Stimulated activated CD8-positive, alpha-beta memory T cell treated with anti-CD3 and anti-CD28 coated beads, Interleukin-15, amount 100 ng/mL, for 4 hours (primary cell): ENCODE data around the gene PACSIN2.
"Not testable (repeated sequence)": the region's sequence is repeated elsewhere in the genome, so short reads cannot be mapped to it uniquely, and the experiment has no call there.

Source experiments
- DNase-seq, 2 donors: peaks; one replicate each; pipeline ENCODE4 v3.0.0-alpha.2; 2020; ENCODE audit warnings: low read depth in 2 of 2

Gene PACSIN2

DNA sequence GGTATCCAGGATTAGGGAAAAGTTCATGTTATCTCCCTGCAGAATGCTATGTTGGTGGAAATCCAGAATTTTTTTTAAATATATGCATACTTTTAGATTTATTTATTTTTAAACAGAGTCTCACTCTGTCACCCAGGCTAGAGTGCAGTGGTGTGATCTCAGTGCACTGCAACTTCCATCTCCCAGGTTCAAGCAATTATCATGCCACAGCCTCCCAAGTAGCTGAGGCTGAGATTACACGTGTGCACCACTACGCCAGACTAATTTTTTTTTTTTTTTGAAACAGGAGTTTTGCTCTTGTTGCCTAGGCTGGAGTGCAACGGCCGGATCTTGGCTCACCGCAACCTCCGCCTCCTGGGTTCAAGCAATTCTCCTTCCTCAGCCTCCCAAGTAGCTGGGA is 2.6 kb downstream of the PACSIN2 start:
- no peak for DNase-seq

DNA sequence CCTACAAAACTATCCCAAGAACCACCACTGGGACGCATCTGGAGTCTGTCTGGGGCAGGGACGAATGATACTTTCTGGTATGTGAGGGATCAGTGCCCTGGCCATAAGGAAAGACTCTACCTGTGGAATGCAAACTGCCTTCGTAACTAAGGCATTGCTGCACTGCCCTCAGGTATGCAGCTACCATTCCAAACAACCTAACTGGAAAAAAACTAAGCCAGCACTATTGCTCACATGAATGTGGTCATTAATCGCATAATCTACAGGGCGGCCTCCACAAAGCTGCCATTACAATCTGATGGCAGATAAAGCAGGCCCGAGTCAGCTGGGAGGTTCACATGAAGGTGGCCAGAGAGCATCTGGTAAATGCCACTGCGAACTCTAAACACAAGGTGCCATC is 3.9 kb downstream of the PACSIN2 start:
- no peak for DNase-seq

DNA sequence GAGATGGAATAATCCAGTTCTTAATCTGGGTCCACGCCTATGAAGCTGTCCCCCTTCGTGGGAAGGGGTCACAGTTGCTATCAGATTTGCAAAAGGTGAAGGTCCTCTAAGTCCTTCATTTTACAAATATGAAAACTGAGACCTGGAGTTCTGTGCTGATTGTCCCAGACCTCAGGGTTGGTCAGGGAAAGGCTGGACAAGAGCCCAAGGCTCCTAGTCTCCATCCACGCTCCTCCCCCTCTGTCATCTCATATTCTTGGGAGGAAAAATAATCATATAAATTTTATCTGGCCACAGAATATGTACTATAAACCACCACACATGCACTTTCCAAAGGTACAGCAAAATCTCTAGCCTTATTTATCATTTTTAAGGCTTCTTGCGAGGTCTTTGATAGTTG is 5.5 kb downstream of the PACSIN2 start:
- no peak for DNase-seq

DNA sequence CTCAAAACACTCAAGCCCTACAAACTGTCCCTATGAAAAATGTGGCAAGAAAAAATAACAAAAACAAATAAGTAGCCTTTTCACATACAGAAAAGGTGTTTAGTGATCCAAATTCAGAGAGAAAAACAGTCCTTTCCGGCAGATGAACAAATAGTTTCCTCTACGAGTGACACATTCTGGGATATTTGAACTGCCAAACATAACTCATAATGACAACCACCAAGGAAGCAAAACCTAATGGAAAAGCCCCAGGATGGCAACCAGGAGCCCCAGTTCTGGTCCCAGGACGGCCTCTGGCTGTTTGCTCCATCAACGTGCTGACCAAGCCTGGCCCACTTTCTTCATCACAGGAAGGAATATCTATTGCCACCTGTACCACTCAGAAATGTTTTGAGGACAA is 6.0 kb downstream of the PACSIN2 start:
- no peak for DNase-seq

DNA sequence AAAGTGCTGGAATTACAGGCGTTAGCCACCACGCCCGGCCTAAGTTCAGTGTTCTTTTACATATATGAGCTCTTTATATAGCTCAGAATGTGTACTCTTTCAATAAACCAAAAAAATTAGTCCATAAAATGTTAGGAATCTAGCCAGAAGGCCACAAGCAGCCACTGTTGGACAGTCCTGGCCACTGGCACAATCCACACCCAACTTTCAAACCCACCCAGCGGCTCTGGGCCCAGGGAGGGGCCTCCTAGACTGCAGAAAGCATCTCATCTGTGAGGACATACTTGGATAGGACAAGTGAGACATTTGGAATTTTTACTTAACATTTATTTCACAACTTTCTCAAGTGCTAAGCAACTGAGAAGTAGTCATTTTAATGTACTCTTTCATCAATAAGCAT is 6.4 kb downstream of the PACSIN2 start:
- no peak for DNase-seq

DNA sequence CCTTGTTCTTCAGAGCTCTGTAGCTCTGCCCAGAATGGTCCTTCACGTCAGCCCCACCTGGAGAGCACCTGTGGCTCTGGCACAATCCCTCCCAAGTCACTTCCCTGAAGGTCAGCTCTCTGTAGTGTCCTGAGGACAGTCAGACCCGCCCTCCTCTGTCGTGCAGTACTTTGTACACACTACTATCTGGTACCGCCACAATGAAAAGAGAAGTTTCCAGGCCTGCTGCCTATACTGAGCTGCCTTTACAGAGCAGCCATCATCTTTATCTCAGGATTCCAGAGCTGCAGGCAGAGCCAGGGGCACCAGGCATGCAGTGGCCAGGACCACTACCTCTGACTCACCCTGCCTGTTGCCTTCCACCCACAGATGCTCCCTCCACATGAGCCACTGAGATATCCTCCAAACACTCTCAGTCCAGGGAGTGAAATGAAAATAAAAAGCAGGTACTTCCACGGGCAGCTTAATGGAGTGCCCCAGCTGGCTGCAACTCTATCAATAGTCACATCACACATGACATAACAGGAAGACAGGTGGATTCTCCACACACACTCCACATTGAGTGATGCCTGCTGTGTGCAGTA is 7.3 kb downstream of the PACSIN2 start:
- DNase-seq, result no peak

DNA sequence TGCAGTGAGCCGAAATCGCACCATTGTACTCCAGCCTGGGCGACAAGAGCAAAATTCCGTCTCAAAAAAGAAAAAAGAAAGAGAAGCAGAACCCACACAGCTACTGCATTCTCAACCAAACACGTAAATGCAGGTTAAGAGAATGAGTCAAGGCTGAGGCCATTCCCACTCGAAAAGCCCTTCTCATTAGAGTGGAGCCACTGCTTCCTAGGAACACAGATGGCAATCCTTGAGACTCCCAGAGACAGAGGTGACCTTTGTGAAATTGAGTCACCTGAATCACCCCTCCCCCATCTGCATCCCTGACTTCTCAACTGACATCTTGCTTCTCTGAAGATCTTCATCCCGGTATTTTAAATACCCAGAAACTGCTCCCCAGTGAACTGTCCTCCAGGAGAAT is 8.2 kb downstream of the PACSIN2 start:
- DNase-seq, result no peak

DNA sequence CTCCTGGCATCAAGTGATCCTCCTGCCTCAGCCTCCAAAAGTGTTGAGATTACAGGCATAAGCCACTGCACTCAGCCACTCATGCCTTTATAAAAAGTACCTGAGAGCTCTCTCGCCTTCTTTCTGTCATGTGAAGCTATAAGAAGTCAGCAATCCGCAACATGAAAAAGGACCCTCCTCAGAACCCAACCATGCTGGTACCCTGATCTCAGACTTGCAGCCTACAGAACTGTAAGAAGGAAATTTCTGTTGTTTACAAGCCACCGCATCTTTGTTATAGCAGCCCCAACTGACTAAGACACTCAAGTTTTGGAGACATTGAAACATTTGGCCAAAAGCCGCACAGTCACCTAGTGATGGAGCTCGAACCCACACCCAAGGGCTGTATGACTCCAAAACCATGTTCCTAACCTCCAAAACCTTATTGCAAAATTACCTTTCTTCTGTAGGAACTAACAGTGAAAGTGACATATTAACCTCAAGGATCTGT is 8.9 kb downstream of the PACSIN2 start:
- DNase-seq, result no peak

DNA sequence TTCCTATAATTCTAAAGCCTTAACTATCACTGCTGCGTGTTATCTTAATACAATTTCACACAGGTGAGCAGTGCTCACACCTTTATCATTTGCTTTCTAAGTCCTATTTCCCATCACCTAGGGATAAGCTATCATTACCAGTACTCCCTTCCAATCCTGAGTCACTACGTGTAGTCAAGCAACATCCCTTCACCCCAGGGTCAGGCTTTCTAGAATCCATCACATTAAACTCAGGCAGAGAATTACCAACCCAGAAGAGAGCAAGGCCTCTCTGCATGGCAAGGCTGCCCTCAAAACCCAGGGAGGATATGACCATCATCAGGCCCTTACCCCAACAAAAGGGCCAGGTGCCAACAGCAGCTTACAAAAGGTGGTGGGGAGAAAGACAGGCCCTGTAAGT is 9.8 kb downstream of the PACSIN2 start:
- DNase-seq, result no peak

DNA sequence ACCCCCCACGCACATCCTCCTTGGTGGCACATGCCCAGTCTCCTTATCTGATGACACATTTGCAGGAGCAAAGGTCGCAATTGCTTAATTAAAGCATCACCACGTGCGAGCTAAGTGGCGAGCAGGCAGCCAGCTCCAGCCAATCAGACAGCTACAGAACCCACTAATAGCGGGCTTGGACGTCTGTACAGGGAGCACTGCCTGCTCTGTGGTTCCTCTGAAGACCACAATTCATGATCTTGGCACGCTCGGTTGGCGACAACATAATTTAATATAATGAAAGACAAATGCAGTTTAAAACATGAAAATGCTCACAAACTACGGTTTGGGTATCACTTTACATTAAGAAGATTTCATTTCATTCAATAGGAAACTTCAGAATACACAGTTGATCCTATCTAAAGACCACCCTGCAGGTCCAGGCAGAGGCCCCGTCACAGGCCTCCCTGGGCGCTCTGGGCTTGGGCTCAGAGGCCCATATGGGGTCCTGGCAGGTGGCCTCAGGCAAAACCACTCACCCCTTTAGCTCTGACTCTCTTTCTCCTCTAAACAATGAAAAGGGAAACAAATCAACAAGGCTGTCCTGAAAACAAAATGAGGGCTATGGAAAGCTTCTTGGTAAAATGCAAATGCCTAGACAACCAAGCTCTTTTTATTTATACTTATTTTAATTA is 10.4 kb downstream of the PACSIN2 start:
- DNase-seq, result no peak

DNA sequence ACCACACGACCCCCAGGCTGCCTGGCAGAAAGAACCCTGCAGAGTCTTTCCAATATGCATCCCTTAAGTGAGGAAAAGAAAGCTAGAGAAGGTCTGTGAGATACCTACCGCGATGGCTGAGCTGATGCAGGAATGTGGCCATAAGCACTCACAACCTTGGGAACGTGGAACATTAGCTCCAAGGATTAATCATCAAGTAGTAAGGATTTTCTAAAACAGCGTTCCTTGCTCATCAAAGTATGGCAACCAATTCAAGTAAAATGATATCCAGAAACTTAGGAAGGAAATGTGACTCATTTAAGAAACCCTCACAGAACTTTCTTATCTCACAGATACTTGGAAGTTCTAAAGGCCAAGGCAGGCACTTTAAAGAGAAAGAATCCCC is 12.8 kb downstream of the PACSIN2 start:
- no peak for DNase-seq

DNA sequence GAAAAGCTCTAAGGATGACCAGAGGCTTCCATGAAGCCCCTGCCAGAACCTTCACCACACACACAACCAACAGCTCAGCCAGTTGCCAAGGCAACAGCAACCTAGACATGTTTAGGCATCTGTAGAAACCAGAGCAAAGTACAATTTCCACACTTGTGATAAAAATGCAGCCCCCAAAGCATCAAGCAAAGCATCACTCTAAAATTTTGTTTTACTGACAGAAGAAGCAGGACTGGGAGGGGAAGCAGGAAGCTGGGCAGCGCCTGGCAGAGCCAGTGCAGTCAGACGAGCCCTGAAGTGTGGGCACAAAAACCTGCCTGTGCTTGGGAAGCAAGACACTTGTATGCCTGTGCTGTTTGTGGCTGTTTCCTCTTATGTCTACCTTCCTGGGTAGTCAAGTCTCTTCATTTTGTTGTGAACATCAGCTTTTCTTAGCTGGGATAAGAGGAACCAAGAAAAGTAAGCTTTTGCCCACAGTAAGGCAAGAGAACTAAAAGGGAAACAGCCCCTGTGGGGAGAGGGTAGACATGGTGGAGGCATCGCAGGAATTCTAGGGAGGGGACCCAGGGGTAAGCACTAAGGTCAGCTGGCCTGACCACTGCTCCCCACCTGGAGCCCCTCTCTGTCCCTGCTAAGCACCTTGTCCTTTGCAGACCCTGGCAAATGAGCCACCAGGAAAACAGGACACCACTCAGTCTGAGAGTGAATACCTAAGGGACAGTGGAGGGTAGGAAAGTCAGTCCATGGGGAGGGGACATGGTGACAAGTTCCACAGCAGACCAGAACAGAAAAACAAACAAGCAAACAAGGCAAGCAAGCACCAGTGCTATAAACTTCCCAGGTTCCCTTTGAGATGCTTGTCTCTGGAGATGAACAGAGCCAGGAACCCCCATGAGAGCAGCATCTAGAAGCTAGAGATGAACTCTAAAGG is 13.4 kb downstream of the PACSIN2 start:
- no peak for DNase-seq

DNA sequence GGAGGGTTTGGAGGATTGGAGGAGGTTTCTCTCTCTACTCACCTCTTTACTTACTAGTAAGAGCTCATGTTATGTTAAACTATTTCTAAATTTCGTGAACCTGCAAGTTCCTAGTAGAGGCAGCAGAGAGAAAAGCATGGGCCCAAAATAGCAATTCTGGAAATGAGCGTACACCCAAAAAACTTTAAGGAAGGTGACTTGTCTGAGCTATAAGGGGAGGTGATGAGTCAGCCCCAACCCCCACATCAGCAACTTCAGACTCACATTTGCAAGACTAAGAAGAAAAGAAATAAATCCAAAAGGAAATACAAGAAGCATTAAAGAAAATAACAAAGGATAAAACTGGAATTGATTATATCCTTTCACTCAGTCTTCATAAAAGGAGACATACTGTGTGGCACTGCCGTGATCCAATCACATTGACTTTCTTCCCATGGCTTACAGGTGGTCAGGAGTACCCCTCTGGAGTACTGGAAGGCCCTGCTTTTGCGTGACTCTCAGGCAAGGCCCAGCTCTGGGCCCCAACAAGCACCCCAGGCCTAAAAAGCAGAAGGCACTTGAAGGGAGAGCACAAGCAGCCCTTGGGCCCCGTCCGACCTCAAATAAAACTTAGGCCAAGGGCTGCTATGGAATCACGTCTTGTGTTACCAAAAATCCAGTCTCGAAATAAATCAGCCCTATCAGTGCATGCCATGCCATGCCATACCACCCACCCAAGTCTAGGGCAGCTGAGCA is 14.3 kb downstream of the PACSIN2 start:
- no peak for DNase-seq

DNA sequence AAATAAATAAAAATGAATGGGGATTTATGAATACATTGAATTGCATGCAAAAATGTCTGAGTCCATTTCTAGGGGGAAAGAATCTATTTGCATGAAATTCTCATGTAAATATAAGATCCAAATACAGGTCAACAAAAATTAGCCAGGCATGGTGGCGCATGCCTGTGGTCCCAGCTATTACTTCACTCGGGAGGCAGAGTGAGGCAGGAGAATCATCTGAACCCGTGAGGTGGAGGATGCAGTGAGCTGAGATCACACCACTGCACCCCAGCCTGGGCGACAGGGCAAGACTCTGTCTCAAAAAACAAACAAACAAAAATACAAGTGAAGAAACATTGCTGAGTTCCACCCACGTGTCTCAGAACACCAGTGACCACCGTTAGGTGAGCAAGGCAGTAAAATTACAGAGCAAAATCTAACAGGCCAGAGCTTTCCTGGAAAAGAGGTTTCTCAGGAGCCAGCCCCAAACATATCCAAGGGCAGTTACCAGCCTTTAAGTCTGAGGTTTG is 17.3 kb downstream of the PACSIN2 start:
- DNase-seq, result no peak

DNA sequence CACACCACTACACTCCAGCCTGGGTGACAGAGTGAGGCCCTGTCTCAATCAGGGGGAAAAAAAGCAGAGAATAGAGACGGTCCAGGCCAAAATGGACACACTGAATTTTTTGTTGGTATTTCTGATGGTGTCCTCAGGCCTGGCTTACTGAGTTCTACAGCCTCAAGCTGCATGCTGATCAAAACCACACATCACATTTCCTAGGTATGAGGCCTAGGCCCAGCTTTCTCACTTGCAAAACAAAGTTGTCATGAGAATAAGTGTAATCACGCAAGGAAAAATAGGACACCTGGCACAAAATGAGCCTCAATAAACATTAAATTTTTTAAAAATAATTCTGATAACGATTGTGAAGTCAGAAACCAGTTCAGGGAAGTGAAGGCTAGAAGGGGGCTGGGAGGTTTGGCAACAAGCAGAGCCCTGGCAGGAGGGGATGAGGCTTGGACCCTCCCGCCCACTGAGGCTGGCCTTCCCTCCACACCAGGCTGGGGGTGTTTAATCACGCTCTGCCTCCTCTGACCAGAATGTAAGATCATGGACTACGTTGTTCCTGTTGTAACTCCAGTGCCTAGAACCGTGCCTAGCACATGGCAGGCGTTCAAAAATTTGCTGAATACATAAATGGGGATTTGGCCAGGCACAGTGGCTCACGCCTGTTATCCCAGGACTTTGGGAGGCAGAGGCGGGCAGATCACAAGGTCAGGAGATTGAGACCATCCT is 18.1 kb downstream of the PACSIN2 start:
- no peak for DNase-seq

DNA sequence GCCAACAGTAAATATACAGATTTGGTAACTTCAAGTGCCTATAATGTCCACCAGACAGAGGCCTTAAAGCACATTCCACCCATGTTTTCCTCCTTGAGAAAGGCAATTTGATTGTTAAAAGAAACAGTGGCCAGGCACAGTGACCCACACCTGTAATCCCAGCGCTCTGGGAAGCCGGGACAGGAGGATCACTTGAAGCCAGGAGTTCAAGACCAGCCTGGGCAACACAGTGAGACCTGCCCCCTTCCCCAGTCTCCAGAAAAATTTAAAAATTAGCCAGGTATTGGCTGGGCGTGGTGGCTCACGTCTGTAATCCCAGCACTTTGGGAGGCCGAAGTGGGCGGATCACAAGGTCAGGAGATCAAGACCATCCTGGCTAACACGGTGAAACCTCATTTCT is 19.3 kb downstream of the PACSIN2 start:
- not testable (repeated sequence) for DNase-seq

DNA sequence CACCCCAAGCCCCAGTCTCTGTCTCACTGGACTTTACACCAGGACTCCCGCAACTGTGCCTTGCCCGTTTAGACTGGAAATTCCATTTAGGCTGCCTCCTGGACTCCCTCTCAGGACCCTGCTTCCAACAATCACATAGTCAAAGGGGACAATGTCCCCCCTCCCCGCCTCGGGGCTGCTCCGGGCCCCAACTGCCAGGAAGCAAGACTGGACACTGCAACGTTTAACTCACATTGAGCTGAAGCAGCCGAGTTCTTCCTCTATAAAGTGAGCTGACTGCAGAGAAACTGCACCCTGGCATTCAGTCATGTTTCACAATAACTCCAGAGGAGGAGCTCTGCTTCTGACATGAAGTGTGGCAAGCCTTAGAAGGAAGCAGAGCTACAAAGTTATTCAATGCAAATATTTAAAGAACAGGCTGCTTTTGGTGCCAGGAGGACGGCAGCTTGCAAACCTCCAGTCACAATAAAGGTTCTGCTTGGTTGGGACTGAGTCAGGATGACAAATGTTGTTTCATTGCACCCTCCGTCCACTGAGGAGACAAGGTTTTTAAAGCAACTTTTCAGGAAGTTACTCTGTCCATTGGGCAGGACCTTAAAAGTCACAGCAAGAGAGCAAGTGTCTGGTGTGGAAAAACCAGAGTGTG is 19.9 kb downstream of the PACSIN2 start:
- DNase-seq, result no peak

DNA sequence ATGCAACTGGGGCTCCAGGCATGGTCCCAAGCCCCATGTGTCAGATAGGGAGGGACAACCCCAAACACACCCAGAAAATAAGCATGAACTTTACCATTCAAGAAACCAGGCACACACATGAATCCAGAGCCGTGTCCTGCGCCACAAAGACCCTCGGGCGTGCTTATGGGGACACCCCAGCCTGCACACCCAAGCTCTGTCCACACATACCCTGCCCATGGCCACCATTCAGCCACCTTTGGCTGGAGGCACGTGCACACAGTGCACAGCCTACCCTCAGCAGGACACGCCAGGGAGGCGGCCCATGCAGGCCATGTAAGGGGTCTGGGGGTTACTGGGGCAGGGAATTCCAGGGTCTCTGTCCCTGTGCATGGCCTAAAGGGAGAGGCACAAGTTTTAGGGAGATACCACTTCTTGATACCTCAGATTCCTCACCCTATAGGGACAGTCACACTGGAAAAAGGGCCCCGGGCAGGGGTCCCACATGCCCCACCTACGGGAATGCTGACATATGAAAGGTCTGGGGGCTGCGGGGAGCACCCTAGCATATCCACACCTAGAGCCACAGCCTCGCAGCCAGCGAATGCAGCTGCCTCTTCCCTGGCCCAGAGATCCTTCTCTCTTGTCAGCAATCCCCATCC is 20.6 kb downstream of the PACSIN2 start:
- no peak for DNase-seq

DNA sequence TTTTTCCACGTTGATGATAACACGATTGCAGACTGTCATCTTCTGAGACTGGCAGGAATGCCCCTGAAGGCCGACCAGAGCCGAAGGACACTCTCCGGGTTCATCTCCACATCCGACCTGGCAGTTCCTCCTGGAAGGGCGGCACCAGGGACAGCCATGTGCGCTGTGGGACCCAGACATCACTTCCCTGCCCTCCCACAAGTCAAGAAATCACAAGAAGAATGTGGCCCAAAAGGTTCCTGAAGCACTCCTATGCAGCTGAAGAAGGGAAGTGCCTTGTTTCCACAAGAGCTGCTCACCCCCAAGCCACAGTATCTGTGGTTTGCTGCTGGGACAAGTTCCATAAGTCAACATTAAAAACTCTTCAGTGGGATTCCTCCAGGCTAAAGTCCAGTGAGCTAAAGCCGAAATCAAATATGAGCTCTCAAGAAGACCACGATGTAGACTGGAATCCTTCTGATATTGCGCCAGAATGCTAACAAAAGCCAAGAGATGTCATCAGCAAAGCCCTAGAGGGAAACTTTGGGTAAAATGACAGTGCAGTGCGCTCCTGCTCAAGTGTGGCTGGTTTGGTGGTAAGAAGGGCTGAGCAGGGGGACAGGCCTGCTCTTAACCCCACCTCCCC is 21.2 kb downstream of the PACSIN2 start:
- DNase-seq, result no peak
